Measurements from ENCODE around the gene CHMP2B. TPM values are rescaled to one million over a fixed set of nuclear protein-coding genes. Genes with fewer than 3 reads are reported as not detected.

Gene CHMP2B
- total and polyA plus RNA-seq, 2 of the 4 experiments (the other 2 are of a cell fraction), result 6.8 to 14.0 TPM

DNA sequence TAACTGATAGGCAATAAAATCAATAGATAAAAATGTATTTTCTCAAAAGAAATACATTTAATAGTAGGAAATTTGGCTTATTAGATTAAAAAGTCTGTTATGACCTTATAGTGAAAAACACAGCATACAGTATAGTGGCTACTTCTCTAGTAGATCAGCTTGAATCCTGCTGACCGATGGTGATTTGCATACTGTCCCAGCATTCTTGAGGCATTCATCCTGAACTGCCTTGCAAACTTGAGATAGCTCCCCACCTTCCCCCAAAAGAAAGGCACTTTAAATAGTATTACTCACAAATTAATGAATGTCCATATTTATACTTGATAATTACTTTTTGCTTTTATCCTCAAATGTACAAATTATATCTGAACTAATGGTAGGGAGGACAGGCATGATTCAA is 6.7 kb downstream of the CHMP2B start:
- CTCF ChIA-PET, result no interaction called here
- H3K27ac ChIP-seq (ENCODE audit: insufficient read depth, low read length), result no peak overlapping the region
- no TSS peak for BruUV-seq (replicated peaks)

More for the DNA sequence above, 6.7 kb downstream of the CHMP2B start:
- Histone ChIP-seq H2AK9ac (replicated peaks; ENCODE audit: low read depth, low read length, poor library complexity) (no peak overlapping the region), H4K20me1 (ENCODE audit: insufficient read depth, low read length) (peaks cover 15% of the 10 kb centered on the region; the same call in 1 of the 2 replicates), H4K5ac (ENCODE audit: low read depth, low read length) (no peak overlapping the region), H3K56ac (ENCODE audit: extremely low read depth, insufficient read depth, low read length) (no peak overlapping the region), H3K18ac (ENCODE audit: low read depth, low read length) (no peak overlapping the region), H3K79me1 (ENCODE audit: low read depth in 1 of 2, low read length in 2 of 2) (peaks cover 25 to 43% of the 10 kb centered on the region in 2 experiments), H2BK20ac (ENCODE audit: low read depth, low read length) (no peak overlapping the region), H4K91ac (ENCODE audit: insufficient read depth, low read depth, low read length) (no peak overlapping the region), H3K4me2 (ENCODE audit: low read depth, low read length) (no peak overlapping the region), H2AK5ac (ENCODE audit: low read depth, low read length) (no peak overlapping the region), H3K9me1 (ENCODE audit: insufficient read depth, low read length) (0 out of 2 replicates have a peak, but pooled peaks cover 3% of the 10 kb centered on the region), H3K36me3 (ENCODE audit: control insufficient read depth, insufficient read depth, low read length) (no peaks in the 10 kb centered on the region), H3K27me3 (ENCODE audit: control insufficient read depth, insufficient read depth, low read length) (no peaks in the 10 kb centered on the region), H3K4me1 (ENCODE audit: control insufficient read depth, insufficient read depth, low read length) (no peaks in the 10 kb centered on the region), H3K23ac (ENCODE audit: low read depth, low read length) (no peak overlapping the region), H2AFZ (replicated peaks; ENCODE audit: low read length, poor library complexity) (no peak overlapping the region), H3K4ac (ENCODE audit: low read depth, low read length) (no peak overlapping the region), H2BK120ac (ENCODE audit: low read depth, low read length) (no peak overlapping the region), H3K9ac (ENCODE audit: low read depth, low read length) (no peak overlapping the region), H2BK5ac (ENCODE audit: low read depth, low read length, poor library complexity, severe bottlenecking) (no peak overlapping the region), H3K9me3 (ENCODE audit: control insufficient read depth, insufficient read depth, low read length) (no peaks in the 10 kb centered on the region), H2BK15ac (ENCODE audit: low read depth, low read length) (no peak overlapping the region), H3K14ac (replicated peaks; ENCODE audit: low read depth, low read length) (no peak overlapping the region), H4K8ac (ENCODE audit: low read depth in 2 of 2, low read length in 2 of 2) (no peak overlapping the region), H3K4me3 (ENCODE audit: insufficient read depth, low read depth, low read length) (no peak overlapping the region)
- no CpG with 5 or more reads among the region's 1 CpG for WGBS, 2 experiments (ENCODE audit: extremely low coverage in 2 of 2, insufficient read length in 1 of 2)
- POLR2A ChIA-PET (ENCODE audit: unreplicated experiment), result interaction anchor here (1.0 kb wide), 1 partner anchor 15 kb away, joined by 3 read pairs; no protein-coding TSS in a partner anchor
- no peak for DNase-seq
- ATAC-seq (ENCODE audit: low read depth), result no peak
- TF ChIP-seq, protein P1, sequence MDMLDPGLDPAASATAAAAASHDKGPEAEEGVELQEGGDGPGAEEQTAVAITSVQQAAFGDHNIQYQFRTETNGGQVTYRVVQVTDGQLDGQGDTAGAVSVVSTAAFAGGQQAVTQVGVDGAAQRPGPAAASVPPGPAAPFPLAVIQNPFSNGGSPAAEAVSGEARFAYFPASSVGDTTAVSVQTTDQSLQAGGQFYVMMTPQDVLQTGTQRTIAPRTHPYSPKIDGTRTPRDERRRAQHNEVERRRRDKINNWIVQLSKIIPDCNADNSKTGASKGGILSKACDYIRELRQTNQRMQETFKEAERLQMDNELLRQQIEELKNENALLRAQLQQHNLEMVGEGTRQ (IDR thresholded peaks at IDR 0.05; ENCODE audit: low read depth, low read length), result no peak
- intact Hi-C loops (cut with micrococcal nuclease), result no loop called here
- dilution Hi-C loops (cut with HindIII; ENCODE audit: low sequenced_read_pairs, unreplicated experiment), result no loop called here
- in situ Hi-C loops (cut with MboI; ENCODE audit: low sequenced_read_pairs), result no loop called here
